ENCODE results near the gene ZFYVE1. TPM values are rescaled to one million over a fixed set of nuclear protein-coding genes. Genes with fewer than 3 reads are reported as not detected.
A peak's percentile ranks its signal among the peaks of the same experiment; 100 is the strongest.

The ZFYVE1 gene
- total and polyA plus RNA-seq, 10 of the 15 experiments (the other 5 are each of a cell fraction or from before 2014, with no cell fraction given), result 1.2 to 13.3 (median 6.4) TPM

- TF ChIP-seq POU2F2 (IDR thresholded peaks at IDR 0.05; ENCODE audit: borderline replicate concordance, low read depth, low read length), result 0 out of 3 replicates have a peak, but pooled peaks have one; percentile 22
- peak; percentile 86 for TF ChIP-seq IRF4 (IDR thresholded peaks at IDR 0.05; ENCODE audit: low read depth, low read length)
- TF ChIP-seq MXI1 (IDR thresholded peaks at IDR 0.05; ENCODE audit: low read depth, low read length), result peak; percentile 46; the same call in 1 of the 2 replicates
- peak; percentile 79 for TF ChIP-seq SKIL (IDR thresholded peaks at IDR 0.05; ENCODE audit: low read depth, poor library complexity, severe bottlenecking)
- TF ChIP-seq BRCA1 (IDR thresholded peaks at IDR 0.05; ENCODE audit: low read depth, low read length), result no peak
- no peak for TF ChIP-seq ZNF217 (IDR thresholded peaks at IDR 0.05)
- no peak for TF ChIP-seq PAX8 (IDR thresholded peaks at IDR 0.05)
- TF ChIP-seq CREB1 (IDR thresholded peaks at IDR 0.05; ENCODE audit: low read depth), result no peak
- no peak for TF ChIP-seq SMC3 (IDR thresholded peaks at IDR 0.05; ENCODE audit: borderline replicate concordance, low read length)
- peak; percentile 97 for TF ChIP-seq TCF7 (IDR thresholded peaks at IDR 0.05; ENCODE audit: borderline replicate concordance)
- TF ChIP-seq SPI1 (IDR thresholded peaks at IDR 0.05; ENCODE audit: borderline replicate concordance, insufficient read depth, low read depth, low read length), result no peak
- no peak for TF ChIP-seq ELK1 (IDR thresholded peaks at IDR 0.05; ENCODE audit: low read depth, low read length)
- TF ChIP-seq EP300 (IDR thresholded peaks at IDR 0.05; ENCODE audit: borderline replicate concordance in 1 of 2, control insufficient read depth in 1 of 2, low read depth in 2 of 2, low read length in 2 of 2), result peak; percentile 68 to 79
- TF ChIP-seq ATF2 (IDR thresholded peaks at IDR 0.05; ENCODE audit: low read length), result peak; percentile 53; the same call in 1 of the 2 replicates
- TF ChIP-seq ZBTB40 (IDR thresholded peaks at IDR 0.05; ENCODE audit: borderline replicate concordance), result no peak
- TF ChIP-seq SP1 (IDR thresholded peaks at IDR 0.05; ENCODE audit: low read depth, low read length), result no peak
- TF ChIP-seq HDAC2 (IDR thresholded peaks at IDR 0.05), result no peak
- TF ChIP-seq EZH2 (IDR thresholded peaks at IDR 0.05; ENCODE audit: borderline replicate concordance, control insufficient read depth, low read depth, low read length), result no peak
Measured at GRCh38 chr14:73014105-73014504, 12.8 kb downstream of the ZFYVE1 start (continued).

Data from GM12878 (cell line).